AG20443 (cell line): Measurements from ENCODE around the gene HOXB3.

ENCODE experiments used
- DNase-seq: peaks from one replicate; pipeline ENCODE4 v3.0.0; 2012; ENCODE audit warnings: low spot score, mixed read lengths

HOXB3 gene

GRCh38 chr17:48586355-48587258 lies 3.4 kb downstream of the HOXB3 start:
- no peak for DNase-seq

GRCh38 chr17:48584223-48584741 lies 5.8 kb downstream of the HOXB3 start:
- DNase-seq, result peak; percentile 50

GRCh38 chr17:48583708-48584222 lies 6.3 kb downstream of the HOXB3 start:
- no peak for DNase-seq

- DNase-seq, result no peak
These were observed 7.3 kb downstream of the HOXB3 start for GRCh38 chr17:48582750-48583069.

- DNase-seq, result no peak
These were observed 10.1 kb downstream of the HOXB3 start for GRCh38 chr17:48579760-48580554.

- DNase-seq, result no peak
These were observed 10.6 kb downstream of the HOXB3 start for GRCh38 chr17:48579471-48579759.

GRCh38 chr17:48578616-48579470 lies 11.2 kb downstream of the HOXB3 start:
- DNase-seq, result no peak

GRCh38 chr17:48577946-48578615 lies 12.0 kb downstream of the HOXB3 start, which contains the start of gene HOXB4:
Gene HOXB4 (minus strand): TSS chr17:48578350. CDS start chr17:48578319, 31 bp downstream.
- DNase-seq, result peak; percentile 79

GRCh38 chr17:48577330-48577945 lies 12.6 kb downstream of the HOXB3 start:
- DNase-seq, result peak; percentile 40

GRCh38 chr17:48576479-48577309 lies 13.3 kb downstream of the HOXB3 start:
- no peak for DNase-seq

- DNase-seq, result no peak
These were observed 14.2 kb downstream of the HOXB3 start for GRCh38 chr17:48575673-48576478.

GRCh38 chr17:48575066-48575582 lies 14.9 kb downstream of the HOXB3 start:
- no peak for DNase-seq

GRCh38 chr17:48574505-48575065 lies 15.5 kb downstream of the HOXB3 start:
- no peak for DNase-seq

- DNase-seq, result no peak
These were observed 18.1 kb downstream of the HOXB3 start for GRCh38 chr17:48571826-48572417.

- DNase-seq, result no peak
These were observed 18.8 kb downstream of the HOXB3 start for GRCh38 chr17:48571024-48571818.

- peak; percentile 30 for DNase-seq
These were observed 19.6 kb downstream of the HOXB3 start for GRCh38 chr17:48570325-48571023.
